Naive thymus-derived CD4-positive, alpha-beta T cell (primary cell): Measurements from ENCODE around the gene ADGRF1. TPM values are rescaled to one million over a fixed set of nuclear protein-coding genes. Genes with fewer than 3 reads are reported as not detected.
"Not testable (repeated sequence)": the region's sequence is repeated elsewhere in the genome, so short reads cannot be mapped to it uniquely, and the experiment has no call there.

Source experiments
- ATAC-seq: fragments of 150-1000 bp; cut with Tn5 transposase; 2 replicates; pipeline ENCODE4 v1.10.0; 2021; ENCODE audit warnings: mild to moderate bottlenecking, moderate library complexity
- CTCF ChIA-PET: fragments of 350-600 bp; sonication (Branson Sonifier 250); formaldehyde crosslinking; loops from one replicate; lab custom pipeline; 2021; ENCODE audit warnings: antibody characterized with exemption; lab: Charles Lee
- POLR2A ChIA-PET: fragments of 350-600 bp; sonication (Branson Sonifier 250); formaldehyde crosslinking; loops from one replicate; lab custom pipeline; 2021; ENCODE audit warnings: antibody characterized with exemption, inconsistent platforms; lab: Charles Lee
- DNase-seq, 9 donors: peaks; one replicate each; pipeline versions ENCODE4 v3.0.0 to v3.0.0-alpha.2; 2020 to 2022; ENCODE audit warnings: mixed read lengths in 1 of 9
- H3K27ac ChIP-seq: one replicate; pipeline ENCODE4 v1.7.0; 2013; ENCODE audit warnings: mild to moderate bottlenecking, low read depth, low read length, moderate library complexity
- H3K27me3 ChIP-seq, 2 donors: one replicate each; pipeline ENCODE4 v1.7.0; 2013; ENCODE audit warnings: low read length in 2 of 2, mild to moderate bottlenecking in 2 of 2, moderate library complexity in 2 of 2; ENCODE audit not compliant: control insufficient read depth in 2 of 2, insufficient read depth in 2 of 2
- H3K36me3 ChIP-seq, 3 experiments: 1 replicate in 2 of 3; 2 replicates in 1 of 3; pipeline ENCODE4 v1.7.0; 2013; ENCODE audit warnings: low read length in 3 of 3, mild to moderate bottlenecking in 3 of 3, moderate library complexity in 1 of 3; ENCODE audit not compliant: insufficient read depth in 3 of 3, control insufficient read depth in 2 of 3
- H3K4me1 ChIP-seq, 2 donors: one replicate each; pipeline ENCODE4 v1.7.0; 2013; ENCODE audit warnings: low read length in 2 of 2, mild to moderate bottlenecking in 2 of 2, moderate library complexity in 1 of 2; ENCODE audit not compliant: control insufficient read depth in 2 of 2, insufficient read depth in 2 of 2
- H3K4me3 ChIP-seq: 2 replicates; pipeline ENCODE4 v1.7.0; 2013; ENCODE audit warnings: mild to moderate bottlenecking, low read length
- H3K9me3 ChIP-seq, 3 experiments: 1 replicate in 2 of 3; 2 replicates in 1 of 3; pipeline ENCODE4 v1.7.0; 2013; ENCODE audit warnings: low read length in 3 of 3; ENCODE audit not compliant: control insufficient read depth in 2 of 3
- H3K27ac Mint-ChIP-seq, 9 donors: one replicate each; pipeline ENCODE4 v1.8.0; 2020 to 2022; ENCODE audit warnings: mixed read lengths in 9 of 9, mild to moderate bottlenecking in 8 of 9, moderate library complexity in 5 of 9, inconsistent platforms in 2 of 9
- H3K27me3 Mint-ChIP-seq, 5 donors: one replicate each; pipeline ENCODE4 v1.8.0; 2021 to 2022; ENCODE audit warnings: mixed read lengths in 5 of 5, mild to moderate bottlenecking in 1 of 5
- H3K36me3 Mint-ChIP-seq, 5 donors: one replicate each; pipeline ENCODE4 v1.8.0; 2020 to 2022; ENCODE audit warnings: mixed read lengths in 5 of 5, mild to moderate bottlenecking in 3 of 5, inconsistent platforms in 1 of 5
- H3K4me1 Mint-ChIP-seq, 7 donors: one replicate each; pipeline ENCODE4 v1.8.0; 2020 to 2022; ENCODE audit warnings: mixed read lengths in 7 of 7, mild to moderate bottlenecking in 3 of 7, inconsistent platforms in 1 of 7
- H3K4me3 Mint-ChIP-seq, 10 donors: one replicate each; pipeline ENCODE4 v1.8.0; 2020 to 2022; ENCODE audit warnings: mild to moderate bottlenecking in 10 of 10, mixed read lengths in 10 of 10, moderate library complexity in 6 of 10, inconsistent platforms in 2 of 10
- H3K9me3 Mint-ChIP-seq, 11 donors: one replicate each; pipeline ENCODE4 v1.8.0; 2020 to 2022; ENCODE audit warnings: mixed read lengths in 11 of 11, mild to moderate bottlenecking in 4 of 11, inconsistent platforms in 1 of 11, moderate library complexity in 1 of 11
- intact Hi-C, 2 donors: fragments of 100-400 bp; cut with micrococcal nuclease; formaldehyde crosslinking; loops; one replicate each; pipeline ENCODE4 v1.15.1; 2023
- polyA plus RNA-seq, 2 donors: library from polyadenylated mRNA; unstranded; fragments of 300-500 nt; fragmentation: Illumina TruSeq; gene quantifications; one replicate each; pipeline ENCODE4 v1.2.3, GENCODE V29; 2021
- total RNA-seq, 6 experiments: library from RNA in 5 of 6; stranded (reverse) in 5 of 6; gene quantifications; 1 replicate in 5 of 6; 2 replicates in 1 of 6; pipeline ENCODE4 v1.2.3 and lab custom pipeline; 2021 to 2026

The ADGRF1 gene
- not detected for total RNA-seq
- polyA plus RNA-seq: not detected
- not detected for total RNA-seq (lab: John Stamatoyannopoulos, UW)

DNA sequence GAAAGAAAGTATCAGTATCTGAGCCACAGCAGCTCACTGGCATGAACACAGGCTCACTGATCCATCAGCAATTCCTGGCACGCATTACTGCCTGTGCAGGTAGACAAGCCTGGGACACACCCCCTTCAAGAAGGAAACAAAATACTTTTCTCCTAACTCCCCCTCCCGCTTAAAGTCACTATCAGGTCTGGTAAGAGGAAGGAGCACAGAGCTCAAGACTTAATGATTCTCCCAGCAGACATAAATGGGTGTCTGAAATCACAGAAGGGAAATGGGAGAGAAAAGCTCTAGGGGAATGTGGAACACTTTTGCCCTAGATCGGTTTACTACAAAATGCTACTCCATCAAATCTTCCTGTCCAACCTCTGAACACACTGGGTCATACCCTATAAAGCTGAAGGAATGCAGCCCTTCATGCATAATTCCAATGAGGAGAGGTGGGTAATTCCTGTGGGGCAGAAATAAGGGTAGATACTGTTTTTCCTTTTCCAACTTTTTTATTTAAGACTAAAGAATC, at the start of gene ADGRF1:
Gene ADGRF1 (minus strand): TSS at position 58 of the 517 bp plus-strand sequence. CDS start 13,271 bp downstream, outside the sequence.
- ATAC-seq (no peak), DNase-seq (no peak)
- H3K27me3 Mint-ChIP-seq: peaks cover 9 to 31% (median 17%) of the 10 kb centered on the region in 5 donors
- intact Hi-C loops: loop anchor here in 1 of 2 donors (10.0 kb wide), 1 partner anchor 1108 kb away; no protein-coding TSS in a partner anchor
- POLR2A ChIA-PET: no interaction called here
- no peaks in the 10 kb centered on the region for H3K4me1 ChIP-seq
- H3K4me3 ChIP-seq: no peak within 1 kb of the TSS
- H3K9me3 ChIP-seq: no peaks in the 10 kb centered on the region
- no peaks in the 10 kb centered on the region for H3K27me3 ChIP-seq
- no peak within 1 kb of the TSS for H3K27ac Mint-ChIP-seq
- no peak within 1 kb of the TSS for H3K4me3 Mint-ChIP-seq
- peaks cover 0 to 2% (median 0%) of the 10 kb centered on the region in 7 donors for H3K4me1 Mint-ChIP-seq
- H3K36me3 Mint-ChIP-seq: no peaks in the 10 kb centered on the region
- no peaks in the 10 kb centered on the region for H3K9me3 Mint-ChIP-seq
- CTCF ChIA-PET: no interaction called here
- H3K27ac ChIP-seq: no peak within 1 kb of the TSS
- no peaks in the 10 kb centered on the region for H3K36me3 ChIP-seq

DNA sequence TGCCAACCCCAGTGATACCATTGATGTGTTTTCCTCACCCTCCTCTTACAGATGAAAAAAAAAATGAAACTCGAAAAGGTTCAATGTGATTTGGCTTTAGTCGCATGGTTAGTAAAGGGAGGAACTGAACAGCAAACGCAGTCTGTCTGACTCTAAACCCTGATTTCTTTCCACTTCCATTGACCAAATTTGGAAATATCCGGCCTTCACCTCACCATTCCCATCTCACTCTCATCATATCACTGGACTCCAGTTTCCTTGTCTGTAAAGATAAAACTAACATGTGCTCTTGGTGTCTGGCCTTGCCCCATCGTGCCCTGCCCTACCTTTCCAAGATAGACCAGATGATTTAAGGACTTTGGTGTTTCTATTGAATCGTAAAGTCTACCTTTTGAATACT, 48.7 kb upstream of the ADGRF1 start:
- Histone ChIP-seq H3K9me3 (no peaks in the 10 kb centered on the region), H3K27me3 (no peaks in the 10 kb centered on the region), H3K4me1 (no peaks in the 10 kb centered on the region), H3K4me3 (no peak overlapping the region), H3K36me3 (no peaks in the 10 kb centered on the region), H3K27ac (no peak overlapping the region)
- no peak overlapping the region for H3K27ac Mint-ChIP-seq
- H3K36me3 Mint-ChIP-seq: no peaks in the 10 kb centered on the region
- no peaks in the 10 kb centered on the region for H3K9me3 Mint-ChIP-seq
- H3K4me3 Mint-ChIP-seq: no peak overlapping the region
- H3K27me3 Mint-ChIP-seq: peaks cover 0 to 10% (median 5%) of the 10 kb centered on the region in 5 donors
- ATAC-seq (no peak), DNase-seq (no peak)
- ChIA-PET POLR2A (no interaction called here), CTCF (no interaction called here)
- no peaks in the 10 kb centered on the region for H3K4me1 Mint-ChIP-seq
- intact Hi-C loops: no loop called here

DNA sequence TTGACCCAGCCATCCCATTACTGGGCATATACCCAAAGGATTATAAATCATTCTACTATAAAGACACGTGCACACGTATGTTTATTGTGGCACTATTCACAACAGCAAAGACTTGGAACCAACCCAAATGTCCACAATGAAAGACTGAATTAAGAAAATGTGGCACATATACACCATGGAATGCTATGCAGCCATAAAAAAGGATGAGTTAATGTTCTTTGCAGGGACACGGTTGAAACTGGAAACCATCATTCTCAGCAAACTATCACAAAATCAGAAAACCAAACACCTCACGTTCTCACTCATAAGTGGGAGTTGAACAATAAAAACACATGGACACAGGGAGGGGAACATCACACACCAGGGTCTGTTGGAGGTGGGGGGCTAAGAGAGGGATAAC, 47.3 kb upstream of the ADGRF1 start:
- H3K27ac ChIP-seq, DNase-seq, ATAC-seq, H3K4me3 ChIP-seq, H3K9me3 ChIP-seq, H3K36me3 Mint-ChIP-seq, H3K4me1 ChIP-seq, H3K9me3 Mint-ChIP-seq, H3K4me3 Mint-ChIP-seq, H3K36me3 ChIP-seq, H3K27me3 ChIP-seq, H3K4me1 Mint-ChIP-seq, CTCF ChIA-PET, POLR2A ChIA-PET, H3K27ac Mint-ChIP-seq, intact Hi-C loops: not testable (repeated sequence)
- H3K27me3 Mint-ChIP-seq: peaks cover 0 to 17% (median 7%) of the 10 kb centered on the region in 5 donors

DNA sequence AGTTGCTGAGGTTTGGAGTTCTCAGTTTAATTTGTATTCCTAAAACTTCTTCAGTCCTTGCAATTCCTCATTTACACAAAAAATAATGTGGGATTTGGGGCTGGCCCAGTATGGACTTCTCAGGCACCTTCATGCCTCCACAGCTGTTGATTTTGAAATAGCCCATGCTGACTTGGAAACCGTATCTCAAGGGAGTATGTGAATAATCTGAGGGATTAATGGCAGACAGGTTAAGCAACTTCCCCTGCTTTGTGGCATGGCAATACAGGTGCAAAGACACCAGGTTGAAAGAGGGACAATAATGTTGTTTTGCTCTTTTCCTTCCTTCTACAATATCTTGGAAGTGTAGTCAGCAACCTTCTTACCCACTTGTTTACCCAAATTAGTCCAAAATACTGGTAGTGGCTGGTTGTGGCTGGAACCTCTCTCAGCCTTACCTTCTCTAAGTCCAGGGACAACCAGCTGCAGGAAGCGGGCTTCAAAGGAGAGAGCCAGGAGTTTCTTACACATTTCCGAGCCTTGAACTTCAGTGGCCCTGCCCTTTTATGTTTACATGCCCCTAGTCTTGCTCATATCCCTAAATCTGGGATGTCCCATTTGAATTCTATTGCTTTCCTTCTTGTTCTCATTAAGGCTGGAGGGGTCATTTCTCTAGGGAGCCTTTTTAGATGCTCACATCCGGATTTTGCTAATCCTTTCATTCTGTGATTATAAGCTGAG, 44.1 kb upstream of the ADGRF1 start:
- CTCF ChIA-PET: no interaction called here

DNA sequence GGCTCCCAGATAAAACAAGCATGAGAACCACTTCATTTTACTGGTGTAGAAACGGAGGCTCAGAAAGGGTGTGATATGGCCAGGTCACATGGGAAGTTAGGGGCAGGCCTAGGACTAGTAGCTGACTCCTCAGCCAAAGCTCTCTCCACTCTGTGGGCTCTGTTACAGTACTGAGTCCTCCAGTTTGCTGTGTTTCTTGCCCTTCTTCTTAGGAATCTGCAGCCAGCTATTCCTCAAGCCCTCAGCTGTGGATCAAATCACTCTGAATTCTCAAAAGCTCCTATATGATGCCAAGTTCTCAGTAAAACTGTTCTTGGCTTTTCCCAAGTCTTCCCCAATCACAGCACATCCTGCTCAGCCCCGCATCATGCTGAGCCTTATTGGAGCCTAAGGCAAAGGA, 42.5 kb upstream of the ADGRF1 start:
- Histone ChIP-seq H3K4me3 (no peak overlapping the region), H3K4me1 (no peaks in the 10 kb centered on the region), H3K27ac (no peak overlapping the region), H3K9me3 (no peaks in the 10 kb centered on the region), H3K27me3 (no peaks in the 10 kb centered on the region), H3K36me3 (no peaks in the 10 kb centered on the region)
- ChIA-PET POLR2A (no interaction called here), CTCF (no interaction called here)
- DNase-seq (no peak), ATAC-seq (no peak)
- no peak overlapping the region for H3K27ac Mint-ChIP-seq
- peaks cover 0 to 1% (median 0%) of the 10 kb centered on the region in 11 donors for H3K9me3 Mint-ChIP-seq
- no peaks in the 10 kb centered on the region for H3K36me3 Mint-ChIP-seq
- H3K4me3 Mint-ChIP-seq: no peak overlapping the region
- no peaks in the 10 kb centered on the region for H3K4me1 Mint-ChIP-seq
- intact Hi-C loops: no loop called here
- H3K27me3 Mint-ChIP-seq: peaks cover 2 to 23% (median 14%) of the 10 kb centered on the region in 5 donors

More for the DNA sequence above, 44.1 kb upstream of the ADGRF1 start:
- no peaks in the 10 kb centered on the region for H3K9me3 ChIP-seq
- no peaks in the 10 kb centered on the region for H3K4me1 ChIP-seq
- POLR2A ChIA-PET: no interaction called here
- H3K36me3 Mint-ChIP-seq: no peaks in the 10 kb centered on the region
- H3K9me3 Mint-ChIP-seq: peaks cover 0 to 1% (median 0%) of the 10 kb centered on the region in 11 donors
- H3K27ac ChIP-seq: no peak overlapping the region
- DNase-seq: no peak
- no peaks in the 10 kb centered on the region for H3K27me3 ChIP-seq
- no peak overlapping the region for H3K4me3 Mint-ChIP-seq
- no peak for ATAC-seq
- H3K27me3 Mint-ChIP-seq: peaks cover 2 to 23% (median 14%) of the 10 kb centered on the region in 5 donors
- no peak overlapping the region for H3K27ac Mint-ChIP-seq
- H3K4me1 Mint-ChIP-seq: no peaks in the 10 kb centered on the region
- H3K4me3 ChIP-seq: no peak overlapping the region
- H3K36me3 ChIP-seq: no peaks in the 10 kb centered on the region
- intact Hi-C loops: no loop called here

DNA sequence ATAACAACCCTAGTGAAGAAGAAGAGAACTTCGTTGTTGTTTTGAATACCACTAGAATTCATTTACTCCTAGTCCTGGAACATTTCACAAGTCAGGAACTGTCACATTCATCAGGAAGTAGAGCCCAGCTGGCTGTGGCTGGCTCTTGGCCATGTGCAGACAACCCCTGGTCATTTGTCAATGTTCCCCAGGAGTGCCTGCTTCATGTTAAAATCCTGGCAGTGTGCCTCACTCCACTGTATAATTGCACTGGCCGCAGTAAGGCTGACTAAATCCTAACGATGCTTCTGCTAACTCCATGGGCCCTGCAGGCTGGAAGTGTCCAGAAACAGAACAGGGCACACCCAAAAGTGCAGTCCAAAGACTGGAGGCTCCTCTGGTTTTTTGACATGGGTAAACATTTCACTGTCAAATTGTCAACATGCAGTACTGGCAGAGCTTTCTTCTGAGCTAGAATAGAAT, 41.5 kb upstream of the ADGRF1 start:
- Histone ChIP-seq H3K36me3 (no peaks in the 10 kb centered on the region), H3K4me3 (no peak overlapping the region), H3K27ac (no peak overlapping the region), H3K9me3 (no peaks in the 10 kb centered on the region), H3K4me1 (no peaks in the 10 kb centered on the region), H3K27me3 (no peaks in the 10 kb centered on the region)
- peaks cover 0 to 1% (median 0%) of the 10 kb centered on the region in 11 donors for H3K9me3 Mint-ChIP-seq
- CTCF ChIA-PET: no interaction called here
- intact Hi-C loops: no loop called here
- H3K27ac Mint-ChIP-seq: no peak overlapping the region
- DNase-seq (no peak), ATAC-seq (no peak)
- H3K4me1 Mint-ChIP-seq: no peaks in the 10 kb centered on the region
- no peak overlapping the region for H3K4me3 Mint-ChIP-seq
- peaks cover 2 to 23% (median 14%) of the 10 kb centered on the region in 5 donors for H3K27me3 Mint-ChIP-seq
- POLR2A ChIA-PET: no interaction called here
- no peaks in the 10 kb centered on the region for H3K36me3 Mint-ChIP-seq
